Activated CD8-positive, alpha-beta memory T cell treated with anti-CD3 and anti-CD28 coated beads for 1 hour (primary cell): Measurements from ENCODE around the gene ZNF276.
A peak's percentile ranks its signal among the peaks of the same experiment; 100 is the strongest.

Experiments used
- DNase-seq, 2 donors: peaks; one replicate each; pipeline ENCODE4 v3.0.0-alpha.2; 2020; ENCODE audit warnings: low read depth in 1 of 2; ENCODE audit errors: extremely low read depth in 1 of 2

The ZNF276 gene

GRCh38 chr16:89711601-89712273 lies 9.6 kb upstream of the ZNF276 start:
- peak; percentile 50 to 61 for DNase-seq

- no peak for DNase-seq
Observed at GRCh38 chr16:89712274-89712781, 9.0 kb upstream of the ZNF276 start.

- DNase-seq = no peak
Observed at GRCh38 chr16:89716493-89716892, 4.8 kb upstream of the ZNF276 start.

- DNase-seq = no peak
Observed at GRCh38 chr16:89716916-89717687, 4.2 kb upstream of the ZNF276 start.

GRCh38 chr16:89717688-89718505 lies 3.4 kb upstream of the ZNF276 start:
- DNase-seq = no peak

GRCh38 chr16:89720551-89720812 lies 855 bp upstream of the ZNF276 start:
- DNase-seq = no peak

GRCh38 chr16:89721546-89722391 lies 432 bp downstream of the ZNF276 start:
- peak; percentile 77 to 80 for DNase-seq

GRCh38 chr16:89722392-89723278 lies 1.3 kb downstream of the ZNF276 start:
- peak in 1 of 2 donors; percentile 56 for DNase-seq

GRCh38 chr16:89723279-89724250 lies 2.2 kb downstream of the ZNF276 start:
- peak; percentile 64 to 77 for DNase-seq

- DNase-seq = no peak
Observed at GRCh38 chr16:89727406-89728120, 6.2 kb downstream of the ZNF276 start.

GRCh38 chr16:89729293-89729692 lies 8.0 kb downstream of the ZNF276 start:
- no peak for DNase-seq

GRCh38 chr16:89729863-89730593 lies 8.7 kb downstream of the ZNF276 start:
- DNase-seq = no peak

GRCh38 chr16:89730610-89731234 lies 9.4 kb downstream of the ZNF276 start:
- no peak for DNase-seq

- no peak for DNase-seq
Observed at GRCh38 chr16:89732142-89732917, 11.0 kb downstream of the ZNF276 start.

GRCh38 chr16:89732918-89733242 lies 11.5 kb downstream of the ZNF276 start:
- no peak for DNase-seq

- no peak for DNase-seq
Observed at GRCh38 chr16:89733322-89733721, 12.0 kb downstream of the ZNF276 start.
